Measurements from ENCODE around the gene PLD6.

GRCh38 chr17:17171186-17171585, 34.9 kb downstream of the PLD6 start:
- no peak for TF ChIP-seq CTCF (IDR thresholded peaks at IDR 0.05)
- TF ChIP-seq POLR2A (IDR thresholded peaks at IDR 0.05), result no peak

All from testis (tissue), 2 donors.